HG03060 (cell line): ENCODE measurements around the gene CDON.

Source experiments
- ATAC-seq: cut with Tn5 transposase; IDR thresholded peaks from one replicate; pipeline ENCODE4 v1.9.1; 2021; ENCODE audit warnings: low read depth, moderate number of reproducible peaks; ENCODE audit not compliant: unreplicated experiment

CDON gene

GRCh38 chr11:125946712-125947418 is 115.8 kb downstream of the CDON start:
- no peak for ATAC-seq

- ATAC-seq, result no peak
Measured at GRCh38 chr11:125945797-125946520, 116.7 kb downstream of the CDON start, which contains the start of gene VSIG10L2. Gene VSIG10L2 (plus strand): TSS chr11:125946044. CDS start chr11:125946056, 12 bp downstream.

- no peak for ATAC-seq
Measured at GRCh38 chr11:125945011-125945796, 117.5 kb downstream of the CDON start.

- ATAC-seq, result no peak
Measured at GRCh38 chr11:125944350-125945010, 118.2 kb downstream of the CDON start.

- ATAC-seq, result no peak
Measured at GRCh38 chr11:125943661-125944349, 118.9 kb downstream of the CDON start.

GRCh38 chr11:125942771-125943428 is 119.8 kb downstream of the CDON start:
- ATAC-seq, result no peak

- ATAC-seq, result no peak
Measured at GRCh38 chr11:125941619-125942611, 120.8 kb downstream of the CDON start.

GRCh38 chr11:125941267-125941618 is 121.4 kb downstream of the CDON start:
- ATAC-seq, result no peak

- no peak for ATAC-seq
Measured at GRCh38 chr11:125940145-125940544, 122.5 kb downstream of the CDON start.

GRCh38 chr11:125939081-125939521 is 123.6 kb downstream of the CDON start:
- no peak for ATAC-seq

- ATAC-seq, result no peak
Measured at GRCh38 chr11:125938418-125938817, 124.2 kb downstream of the CDON start.

GRCh38 chr11:125935618-125936199 is 127.0 kb downstream of the CDON start:
- ATAC-seq, result no peak

GRCh38 chr11:125935056-125935455 is 127.6 kb downstream of the CDON start:
- ATAC-seq, result no peak

- no peak for ATAC-seq
Measured at GRCh38 chr11:125934473-125934872, 128.2 kb downstream of the CDON start.

- no peak for ATAC-seq
Measured at GRCh38 chr11:125933030-125933813, 129.4 kb downstream of the CDON start.

GRCh38 chr11:125932301-125932700 is 130.4 kb downstream of the CDON start:
- ATAC-seq, result no peak

GRCh38 chr11:125931668-125932067 is 131.0 kb downstream of the CDON start:
- no peak for ATAC-seq
